GM23338 (cell line): ENCODE data around the gene CHD9. TPM values are rescaled to one million over a fixed set of nuclear protein-coding genes. Genes with fewer than 3 reads are reported as not detected.

Source experiments
- ATAC-seq: fragments of 200-7000 bp; cut with Tn5 transposase; 3 replicates; pipeline ENCODE4 v1.9.1; 2020
- DNase-seq: peaks from one replicate; pipeline ENCODE4 v3.0.0-alpha.2; 2015; ENCODE audit warnings: low spot score
- H2AFZ ChIP-seq: fragments of 200-600 bp; sonication (generic); 2 replicates; pipeline ENCODE4 v1.8.0; 2016; ENCODE audit warnings: antibody characterized with exemption, mild to moderate bottlenecking, moderate library complexity
- H3F3A ChIP-seq: fragments of 200-600 bp; sonication (generic); replicated peaks from 2 replicates; pipeline ENCODE4 v1.8.0; 2017; ENCODE audit warnings: antibody characterized with exemption, mixed run types, low read depth
- H3K27ac ChIP-seq: fragments of 200-600 bp; sonication (generic); 2 replicates; pipeline ENCODE4 v1.6.1; 2016; ENCODE audit warnings: low read depth
- H3K27me3 ChIP-seq: fragments of 200-600 bp; sonication (generic); 2 replicates; pipeline ENCODE4 v1.8.0; 2016; ENCODE audit warnings: mild to moderate bottlenecking, mixed run types, moderate library complexity; ENCODE audit not compliant: insufficient read depth
- H3K36me3 ChIP-seq: fragments of 200-600 bp; sonication (generic); 2 replicates; pipeline ENCODE4 v1.8.0; 2016; ENCODE audit warnings: mild to moderate bottlenecking; ENCODE audit not compliant: insufficient read depth
- H3K4me1 ChIP-seq: fragments of 200-600 bp; sonication (generic); 2 replicates; pipeline ENCODE4 v1.8.0; 2016; ENCODE audit warnings: mild to moderate bottlenecking, moderate library complexity; ENCODE audit not compliant: insufficient read depth
- H3K4me2 ChIP-seq: fragments of 200-600 bp; sonication (generic); 2 replicates; pipeline ENCODE4 v1.7.1; 2017; ENCODE audit warnings: mixed run types
- H3K4me3 ChIP-seq: fragments of 200-600 bp; sonication (generic); 2 replicates; pipeline ENCODE4 v1.6.1; 2016; ENCODE audit warnings: mixed run types
- H3K79me2 ChIP-seq: fragments of 200-600 bp; sonication (generic); replicated peaks from 2 replicates; pipeline ENCODE4 v1.8.0; 2017; ENCODE audit warnings: mild to moderate bottlenecking; ENCODE audit not compliant: insufficient read depth
- H3K9me2 ChIP-seq: fragments of 200-600 bp; sonication (generic); 2 replicates; pipeline ENCODE4 v1.8.0; 2017; ENCODE audit not compliant: insufficient read depth
- H4K20me1 ChIP-seq: fragments of 200-600 bp; sonication (generic); replicated peaks from 2 replicates; pipeline ENCODE4 v1.8.0; 2017; ENCODE audit warnings: mild to moderate bottlenecking; ENCODE audit not compliant: insufficient read depth
- H3K27ac Mint-ChIP-seq: 2 replicates; pipeline ENCODE4 v1.8.0; 2020; ENCODE audit warnings: inconsistent platforms, mild to moderate bottlenecking, moderate library complexity, mixed read lengths
- H3K27me3 Mint-ChIP-seq: 3 replicates; pipeline ENCODE4 v1.8.0; 2022; ENCODE audit warnings: low read depth, mild to moderate bottlenecking, moderate library complexity, mixed read lengths, inconsistent platforms; ENCODE audit not compliant: insufficient read depth, poor library complexity
- H3K36me3 Mint-ChIP-seq: 3 replicates; pipeline ENCODE4 v1.8.0; 2021; ENCODE audit warnings: low read depth, mild to moderate bottlenecking, inconsistent platforms, moderate library complexity, mixed read lengths
- H3K4me1 Mint-ChIP-seq: 3 replicates; pipeline ENCODE4 v1.8.0; 2020; ENCODE audit warnings: mild to moderate bottlenecking, inconsistent platforms, mixed read lengths
- H3K4me3 Mint-ChIP-seq: 3 replicates; pipeline ENCODE4 v1.8.0; 2021; ENCODE audit warnings: moderate library complexity, mild to moderate bottlenecking, inconsistent platforms, mixed read lengths
- H3K9me3 Mint-ChIP-seq: 3 replicates; pipeline ENCODE4 v1.8.0; 2020; ENCODE audit warnings: moderate library complexity, mild to moderate bottlenecking, inconsistent platforms, mixed read lengths
- CTCF ChIP-seq, 2 experiments: fragments of 200-600 bp in 1 of 2; sonication (generic) in 1 of 2; conservative IDR thresholded peaks; 2 replicates each; pipeline versions ENCODE4 v1.5.1 to v1.6.1; 2016 to 2017; ENCODE audit warnings: antibody characterized with exemption in 2 of 2, low read depth in 2 of 2, mild to moderate bottlenecking in 2 of 2, moderate library complexity in 1 of 2
- ETS1 ChIP-seq: IDR thresholded peaks from 2 replicates; pipeline ENCODE4 v1.6.1; 2016; ENCODE audit warnings: antibody characterized with exemption
- JUNB ChIP-seq: IDR thresholded peaks from one replicate; pipeline ENCODE4 v1.6.1; 2016; ENCODE audit warnings: antibody characterized with exemption; ENCODE audit not compliant: unreplicated experiment
- NANOG ChIP-seq: IDR thresholded peaks from 2 replicates; pipeline ENCODE4 v1.6.1; 2016; ENCODE audit warnings: antibody characterized with exemption, borderline replicate concordance
- ZNF114 ChIP-seq: fragments of 250-450 bp; sonication (Bioruptor Pico); IDR thresholded peaks from 2 replicates; pipeline ENCODE4 v1.5.0; 2020; ENCODE audit warnings: mild to moderate bottlenecking, moderate library complexity
- ZNF462 ChIP-seq: fragments of 250-450 bp; sonication (Bioruptor Pico); IDR thresholded peaks from 2 replicates; pipeline ENCODE4 v1.5.0; 2020; ENCODE audit warnings: mild to moderate bottlenecking, moderate library complexity
- polyA plus RNA-seq: library from polyadenylated mRNA; unstranded; fragments of >200 nt; fragmentation: Nextera tagmentation; extraction: Ambion mirVana; gene quantifications from 2 replicates; pipeline ENCODE4 v1.2.1, GENCODE V29; 2016
- total RNA-seq: library from RNA; depleted of rRNA; stranded (reverse); fragments of >200 nt; shearing (Covaris generic); gene quantifications from 2 replicates; pipeline ENCODE4 v1.2.3, GENCODE V29; 2014

The CHD9 gene
- total and polyA plus RNA-seq, 2 experiments from 2014 or later = 18.8 to 46.6 TPM

- no peak for TF ChIP-seq ZNF462 (CRISPR knock-in tag)
- TF ChIP-seq NANOG = no peak
- no peak for TF ChIP-seq ETS1
- no peak for TF ChIP-seq CTCF (conservative IDR thresholded peaks at IDR 0.05; ENCODE audit: low read depth in 2 of 2)
Measured at GRCh38 chr16:53085369-53085843, 30.6 kb downstream of the CHD9 start (continued).

GRCh38 chr16:53085931-53086421 is 31.2 kb downstream of the CHD9 start:
- DNase-seq (no peak), ATAC-seq (peak; percentile 17)
- Mint-ChIP-seq H3K4me1 (peaks cover 60% of the 10 kb centered on the region), H3K4me3 (no peak overlapping the region), H3K27me3 (peaks cover 11% of the 10 kb centered on the region), H3K27ac (no peak overlapping the region), H3K9me3 (no peaks in the 10 kb centered on the region), H3K36me3 (no peaks in the 10 kb centered on the region; the same call in none of the 3 replicates)
- no peaks in the 10 kb centered on the region for H3F3A ChIP-seq
- peak overlapping the region; percentile 70 for H3K4me2 ChIP-seq
- H3K9me2 ChIP-seq = no peaks in the 10 kb centered on the region
- no peaks in the 10 kb centered on the region for H3K27me3 ChIP-seq
- H3K4me3 ChIP-seq = no peak overlapping the region
- no peak overlapping the region; the same call in 1 of the 2 replicates for H3K27ac ChIP-seq
- H3K36me3 ChIP-seq = no peaks in the 10 kb centered on the region
- H3K79me2 ChIP-seq = peaks cover 7% of the 10 kb centered on the region; the same call in 1 of the 2 replicates
- H2AFZ ChIP-seq = no peak overlapping the region
- peaks cover 50% of the 10 kb centered on the region for H3K4me1 ChIP-seq
- no peaks in the 10 kb centered on the region for H4K20me1 ChIP-seq
- TF ChIP-seq NANOG (no peak), ZNF114 (CRISPR knock-in tag) (no peak), JUNB (no peak), CTCF (conservative IDR thresholded peaks at IDR 0.05; ENCODE audit: low read depth in 2 of 2) (no peak)
